GM19328 (cell line): ENCODE results near the gene BMP10.
"Not testable (repeated sequence)": the region's sequence is repeated elsewhere in the genome, so short reads cannot be mapped to it uniquely, and the experiment has no call there.

Experiments used
- ATAC-seq: cut with Tn5 transposase; IDR thresholded peaks from one replicate; pipeline ENCODE4 v1.9.1; 2021; ENCODE audit warnings: mild to moderate bottlenecking, moderate library complexity; ENCODE audit not compliant: unreplicated experiment

BMP10 gene

GRCh38 chr2:68895981-68896380 lies 24.8 kb upstream of the BMP10 start:
- not testable (repeated sequence) for ATAC-seq

- no peak for ATAC-seq
Observed at GRCh38 chr2:68889500-68889899, 18.3 kb upstream of the BMP10 start.

DNA sequence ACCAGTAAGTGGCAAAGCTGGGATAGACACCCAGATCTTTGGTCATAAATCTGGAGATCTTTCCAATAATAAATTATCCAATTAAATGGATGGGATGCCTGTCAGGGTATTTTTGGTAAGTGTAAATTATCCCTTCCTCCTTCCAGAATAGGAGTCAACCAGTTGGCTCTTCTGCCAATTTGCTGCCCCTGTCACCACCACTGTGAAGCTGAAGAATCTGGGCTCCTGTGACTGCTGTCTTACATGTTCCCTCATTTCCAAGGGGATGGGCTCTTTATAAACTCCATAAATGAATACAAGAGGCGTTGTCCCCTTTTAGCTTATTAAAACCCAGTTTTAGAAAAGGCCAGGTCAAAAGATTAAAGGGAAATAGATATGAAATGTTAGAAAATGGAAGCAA lies 17.8 kb upstream of the BMP10 start:
- ATAC-seq: no peak

- ATAC-seq: no peak
Observed at GRCh38 chr2:68888038-68888704, 17.0 kb upstream of the BMP10 start.

GRCh38 chr2:68885811-68886075 lies 14.5 kb upstream of the BMP10 start:
- ATAC-seq: no peak

GRCh38 chr2:68885074-68885810 lies 14.0 kb upstream of the BMP10 start:
- ATAC-seq: no peak

DNA sequence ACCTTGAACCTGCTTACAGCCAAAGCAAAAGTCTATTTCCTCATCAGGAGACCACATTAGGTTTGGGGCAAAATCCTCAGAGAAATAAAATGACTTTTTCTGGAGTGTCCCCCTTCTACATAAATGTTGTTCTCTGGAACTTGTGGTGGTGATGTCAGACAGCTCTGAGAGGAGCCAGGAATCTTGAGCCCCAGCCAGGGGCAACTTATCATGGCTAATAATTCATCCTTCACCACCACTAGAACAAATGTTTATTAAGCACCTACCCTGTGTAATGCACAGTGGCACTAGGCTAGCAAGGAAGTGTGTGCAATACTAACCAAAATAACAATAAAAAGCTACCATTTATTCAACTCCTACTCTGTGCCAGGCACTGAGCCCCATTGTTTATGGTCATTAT lies 9.0 kb upstream of the BMP10 start:
- ATAC-seq: no peak

GRCh38 chr2:68879296-68879695 lies 8.1 kb upstream of the BMP10 start:
- no peak for ATAC-seq

DNA sequence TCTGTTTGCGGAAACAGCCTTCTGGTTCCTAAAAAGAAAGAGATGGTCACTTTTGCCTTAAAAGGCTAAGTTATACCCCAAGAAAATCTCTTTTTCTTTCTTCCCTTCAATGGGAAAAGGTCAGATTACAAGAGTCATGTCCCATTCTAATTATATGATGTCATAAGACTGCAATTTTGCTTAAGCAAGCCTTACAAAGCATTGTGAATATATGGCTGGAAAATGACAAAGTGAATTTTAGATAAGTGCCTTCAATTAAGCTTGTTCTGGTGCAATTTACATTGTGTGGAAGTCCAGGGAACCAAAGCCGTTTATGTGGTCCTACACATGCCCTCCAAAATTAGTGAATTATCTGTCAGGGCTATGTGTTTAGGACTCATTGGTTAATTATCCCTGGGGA lies 7.6 kb upstream of the BMP10 start:
- no peak for ATAC-seq

DNA sequence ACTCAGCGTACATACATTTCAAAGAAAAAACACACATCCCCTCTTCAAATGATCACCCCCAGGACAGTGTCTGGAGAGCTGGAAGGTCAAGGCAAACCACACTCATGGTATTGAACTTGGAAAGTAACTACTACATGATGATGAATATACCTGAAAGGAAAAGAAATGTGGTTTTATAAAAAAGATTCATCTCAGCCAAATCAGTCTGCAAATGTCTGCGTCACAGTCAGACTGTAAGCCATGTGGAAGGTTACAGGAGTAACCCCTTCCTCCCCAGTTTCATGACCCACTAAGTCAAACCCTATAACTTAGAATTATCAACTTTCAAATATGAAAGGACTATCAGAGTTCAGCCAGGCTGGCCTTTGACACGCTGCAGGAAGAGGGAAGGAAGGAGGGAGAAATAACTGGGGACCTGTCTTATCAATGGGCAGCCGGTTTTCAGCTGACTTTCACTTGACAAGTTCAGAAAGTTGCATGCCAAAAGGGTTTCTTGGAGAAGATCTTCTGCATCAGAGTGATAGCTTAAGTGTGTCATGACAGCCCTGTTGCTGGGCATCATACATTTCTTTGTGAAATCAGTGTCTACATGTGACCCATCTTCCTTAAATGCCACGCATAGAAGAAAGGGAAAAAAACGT lies 7.0 kb upstream of the BMP10 start:
- no peak for ATAC-seq

DNA sequence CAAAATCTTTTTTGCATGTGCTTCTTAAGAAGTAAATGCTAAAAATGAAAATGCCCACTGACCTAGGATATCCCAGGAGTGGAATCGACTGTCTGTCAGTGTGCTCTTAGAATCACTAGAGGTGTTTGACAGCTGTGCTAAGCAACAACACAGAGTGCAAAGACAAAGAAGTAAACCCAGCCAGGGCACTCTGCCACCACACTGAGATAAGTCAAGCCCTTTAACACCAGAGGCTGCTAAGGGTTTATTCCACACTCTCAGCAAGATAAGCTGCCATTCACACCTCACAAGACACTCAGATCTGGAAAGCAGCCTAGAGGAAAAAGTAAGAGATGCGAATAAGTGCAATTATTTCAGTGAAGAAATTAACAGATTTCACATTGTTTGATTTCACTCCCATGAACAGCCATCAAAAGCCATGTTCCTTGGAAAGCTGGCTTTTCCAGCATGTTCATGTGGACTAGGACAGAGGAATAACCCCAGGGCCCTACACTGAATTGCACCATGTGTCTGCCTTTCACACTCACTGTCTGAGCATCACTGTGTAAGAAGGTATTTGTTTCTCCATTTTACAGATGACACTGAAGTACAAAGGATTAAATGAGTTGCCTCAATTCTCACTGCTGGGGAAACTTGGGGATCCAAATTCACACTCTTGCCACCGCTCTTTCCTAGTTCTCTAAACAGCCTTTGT lies 6.0 kb upstream of the BMP10 start:
- no peak for ATAC-seq

DNA sequence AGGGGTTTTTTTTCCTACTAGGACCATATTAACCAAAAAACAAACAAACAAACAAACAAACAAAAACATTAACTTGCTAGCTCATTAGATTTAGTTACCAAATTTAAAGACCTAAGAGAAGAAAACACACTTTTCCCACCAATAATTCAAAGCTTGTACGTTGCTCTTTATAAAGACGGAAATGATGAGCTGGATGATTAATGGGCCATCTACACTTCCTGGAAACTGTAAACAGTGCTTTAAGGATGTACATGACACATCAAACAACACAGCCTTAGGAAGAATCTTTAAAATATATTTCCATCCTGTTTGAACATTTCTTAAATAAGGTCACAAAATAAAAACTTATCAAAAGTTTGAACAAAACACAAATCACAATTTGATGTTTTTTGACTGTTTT lies 982 bp downstream of the BMP10 start:
- ATAC-seq: no peak

- no peak for ATAC-seq
Observed at GRCh38 chr2:68865108-68865507, 6.1 kb downstream of the BMP10 start.

GRCh38 chr2:68863996-68864395 lies 7.2 kb downstream of the BMP10 start:
- ATAC-seq: no peak

- ATAC-seq: no peak
Observed at GRCh38 chr2:68862889-68863288, 8.3 kb downstream of the BMP10 start.

DNA sequence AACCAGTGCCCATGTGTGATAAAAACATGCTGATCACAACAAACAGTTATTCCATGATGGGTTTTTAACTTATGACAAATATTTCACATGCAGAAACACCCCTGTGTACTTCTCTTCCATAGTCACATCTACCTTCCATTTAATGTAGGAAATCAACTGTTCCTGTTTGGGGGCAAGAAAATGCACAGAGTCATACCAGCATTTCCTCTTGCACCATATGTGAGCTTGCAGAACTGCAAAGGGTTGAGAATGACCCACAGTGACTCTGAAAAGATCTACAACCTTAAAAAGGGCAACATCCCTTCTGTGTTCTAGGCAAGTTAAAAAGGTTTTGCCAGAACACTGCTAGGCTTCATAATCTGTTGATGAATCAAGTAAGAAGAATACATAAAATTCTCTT lies 9.9 kb downstream of the BMP10 start:
- ATAC-seq: no peak

DNA sequence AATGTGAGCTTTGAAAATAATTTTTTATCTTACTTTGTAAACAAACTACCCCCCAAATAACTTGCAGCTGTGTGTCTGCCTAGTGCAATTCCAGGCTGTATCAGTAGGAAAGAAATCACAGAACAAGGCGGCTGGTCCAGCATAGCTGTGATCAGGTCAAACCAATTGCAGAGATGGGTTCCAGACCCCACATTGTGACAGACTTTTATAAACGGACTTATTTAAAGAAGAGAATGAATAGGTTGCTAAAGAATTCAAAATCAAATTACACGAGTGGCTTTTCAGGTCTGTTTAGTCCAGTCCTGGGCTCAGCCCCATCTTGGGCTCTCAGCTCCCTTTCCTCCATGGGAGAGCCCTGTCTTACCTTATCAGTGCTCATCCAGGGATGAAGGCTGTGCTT lies 11.1 kb downstream of the BMP10 start:
- ATAC-seq: no peak

DNA sequence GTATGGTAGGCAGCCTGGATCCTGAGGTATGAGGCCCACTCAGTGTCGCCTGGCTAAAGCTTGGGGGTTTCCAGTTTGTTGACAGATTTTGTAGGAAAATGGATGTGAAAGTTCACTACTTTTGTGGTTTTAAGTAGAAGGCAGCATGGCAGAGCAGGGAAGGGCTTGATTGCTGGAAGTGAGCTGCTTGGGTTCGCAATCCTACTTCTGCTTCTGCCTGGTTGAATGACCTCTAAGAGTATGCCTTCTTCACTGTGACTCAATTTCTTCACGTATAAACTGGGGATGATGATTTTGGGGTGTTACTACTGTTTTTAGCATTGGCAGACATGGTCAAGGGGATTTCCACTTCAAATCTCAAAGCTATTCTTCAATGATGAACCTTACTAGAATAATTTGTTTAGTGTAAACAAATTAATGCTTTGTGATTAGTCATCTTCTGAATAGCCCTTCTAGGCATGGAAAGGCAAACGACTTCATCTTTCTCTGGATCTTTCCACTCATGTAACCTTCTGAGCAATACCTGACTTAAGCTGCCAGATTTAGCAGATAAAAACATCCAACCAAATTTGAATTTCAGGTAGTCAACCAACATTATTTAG lies 13.2 kb downstream of the BMP10 start:
- no peak for ATAC-seq

DNA sequence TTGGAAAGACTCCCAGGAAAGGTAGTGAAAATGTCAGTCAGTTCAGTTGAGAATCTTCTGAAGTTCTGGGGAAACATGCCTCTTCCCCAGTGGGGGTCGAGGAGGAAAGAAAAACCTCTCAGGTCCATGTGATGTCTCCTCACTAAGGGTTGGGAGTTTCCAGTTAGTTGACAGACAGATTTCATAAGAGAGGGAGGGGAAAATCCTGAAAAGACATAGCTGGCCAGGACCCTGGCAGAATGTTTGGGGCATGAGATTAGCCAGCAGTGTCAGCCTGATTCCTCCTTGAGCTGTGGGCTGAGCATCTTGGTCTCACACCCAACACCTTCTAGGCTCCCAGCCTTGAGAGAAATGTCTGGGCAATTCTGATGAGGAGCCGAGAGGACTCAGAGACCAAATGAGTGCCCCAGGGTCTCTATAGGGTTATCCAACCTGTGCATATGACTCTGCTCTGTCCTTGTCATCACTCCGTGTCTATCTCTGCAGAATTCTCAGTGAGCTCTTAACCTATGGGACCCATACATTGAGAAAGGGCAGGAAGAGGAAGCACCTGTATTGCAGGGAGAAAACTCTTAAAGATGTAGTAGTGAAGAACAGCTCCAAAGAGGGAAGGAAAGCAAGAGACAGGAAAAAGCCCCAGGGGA lies 13.9 kb downstream of the BMP10 start:
- ATAC-seq: no peak

GRCh38 chr2:68855550-68855949 lies 15.6 kb downstream of the BMP10 start:
- ATAC-seq: no peak

DNA sequence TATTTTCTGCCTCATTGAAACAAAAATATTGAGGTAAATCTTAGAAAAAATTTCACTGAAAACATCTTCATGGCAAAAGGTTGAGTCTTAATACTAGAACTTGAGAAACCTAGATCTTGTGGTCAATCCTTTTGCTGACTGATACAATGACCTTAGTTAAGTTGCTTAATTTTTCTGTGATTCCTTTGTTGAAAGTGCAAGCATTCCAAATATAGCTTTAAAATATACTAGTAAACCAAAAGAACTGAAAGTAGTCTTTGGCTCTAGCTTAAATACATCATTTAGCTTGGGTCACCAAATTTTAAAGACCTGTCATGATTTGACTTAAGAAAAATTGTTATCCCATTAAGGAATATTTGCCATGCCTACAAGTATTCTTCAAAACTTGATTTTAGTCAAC lies 16.7 kb downstream of the BMP10 start:
- ATAC-seq: no peak
